ENCODE data around the gene COL23A1.

GRCh38 chr5:178282391-178282790 is 307.8 kb downstream of the COL23A1 start:
- TF ChIP-seq, protein P1, sequence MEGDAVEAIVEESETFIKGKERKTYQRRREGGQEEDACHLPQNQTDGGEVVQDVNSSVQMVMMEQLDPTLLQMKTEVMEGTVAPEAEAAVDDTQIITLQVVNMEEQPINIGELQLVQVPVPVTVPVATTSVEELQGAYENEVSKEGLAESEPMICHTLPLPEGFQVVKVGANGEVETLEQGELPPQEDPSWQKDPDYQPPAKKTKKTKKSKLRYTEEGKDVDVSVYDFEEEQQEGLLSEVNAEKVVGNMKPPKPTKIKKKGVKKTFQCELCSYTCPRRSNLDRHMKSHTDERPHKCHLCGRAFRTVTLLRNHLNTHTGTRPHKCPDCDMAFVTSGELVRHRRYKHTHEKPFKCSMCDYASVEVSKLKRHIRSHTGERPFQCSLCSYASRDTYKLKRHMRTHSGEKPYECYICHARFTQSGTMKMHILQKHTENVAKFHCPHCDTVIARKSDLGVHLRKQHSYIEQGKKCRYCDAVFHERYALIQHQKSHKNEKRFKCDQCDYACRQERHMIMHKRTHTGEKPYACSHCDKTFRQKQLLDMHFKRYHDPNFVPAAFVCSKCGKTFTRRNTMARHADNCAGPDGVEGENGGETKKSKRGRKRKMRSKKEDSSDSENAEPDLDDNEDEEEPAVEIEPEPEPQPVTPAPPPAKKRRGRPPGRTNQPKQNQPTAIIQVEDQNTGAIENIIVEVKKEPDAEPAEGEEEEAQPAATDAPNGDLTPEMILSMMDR (IDR thresholded peaks at IDR 0.05), result no peak
- TF ChIP-seq POLR2A (IDR thresholded peaks at IDR 0.05; ENCODE audit: low read depth) (no peak), POLR2AphosphoS5 (IDR thresholded peaks at IDR 0.05) (no peak)
